Smooth muscle cell of the brain vasculature (primary cell): ENCODE data around the gene INMT.
"Not testable (repeated sequence)": the region's sequence is repeated elsewhere in the genome, so short reads cannot be mapped to it uniquely, and the experiment has no call there.

Experiments
- DNase-seq: peaks from one replicate; pipeline ENCODE4 v3.0.0-alpha.2; 2012; ENCODE audit warnings: low read depth, low spot score

Gene INMT

GRCh38 chr7:30751696-30752273, at the start of gene INMT:
INMT (plus strand) TSS chr7:30752135; CDS start chr7:30752151, 16 bp downstream.
- no peak for DNase-seq

DNA sequence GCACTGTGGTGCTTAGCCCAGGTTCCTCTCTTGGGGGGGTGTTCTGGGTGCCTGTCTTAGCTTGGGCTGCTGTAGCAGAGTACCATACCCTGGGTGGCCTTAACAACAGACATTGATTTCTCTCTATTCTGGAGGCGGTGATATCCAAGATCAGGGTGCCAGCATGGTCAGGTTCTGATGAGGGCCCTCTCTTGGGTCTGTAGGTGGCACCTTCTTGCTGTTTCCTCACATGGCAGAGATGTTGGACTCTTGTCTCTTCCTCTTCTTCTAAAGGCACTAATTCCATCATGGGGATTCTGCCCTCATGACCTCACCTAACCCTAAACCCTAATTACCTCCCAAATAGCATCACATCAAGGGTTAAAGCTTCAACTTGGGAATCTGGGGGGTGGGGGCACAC, 49.7 kb upstream of the INMT start:
- DNase-seq = no peak

DNA sequence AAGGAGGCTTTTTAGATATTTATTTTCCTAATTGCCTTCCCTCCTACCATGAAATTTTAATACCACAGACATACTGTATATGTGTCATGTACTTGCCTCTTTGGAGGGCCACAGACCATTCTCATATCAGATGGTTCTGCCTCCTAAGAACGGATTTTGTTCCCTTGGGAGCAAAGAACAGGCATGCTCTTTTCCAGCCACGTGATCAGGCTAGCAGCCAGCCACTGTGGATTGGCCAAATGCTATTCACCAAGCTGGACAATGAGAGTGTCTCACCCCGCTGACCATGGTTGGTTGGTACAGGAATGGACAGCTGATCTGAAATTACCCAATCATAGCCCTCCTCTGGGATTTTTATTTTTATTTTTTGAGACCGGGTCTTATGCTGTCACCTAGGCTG, 48.2 kb upstream of the INMT start:
- DNase-seq = no peak

- DNase-seq = no peak
These were observed 46.9 kb upstream of the INMT start for GRCh38 chr7:30705008-30705407.

DNA sequence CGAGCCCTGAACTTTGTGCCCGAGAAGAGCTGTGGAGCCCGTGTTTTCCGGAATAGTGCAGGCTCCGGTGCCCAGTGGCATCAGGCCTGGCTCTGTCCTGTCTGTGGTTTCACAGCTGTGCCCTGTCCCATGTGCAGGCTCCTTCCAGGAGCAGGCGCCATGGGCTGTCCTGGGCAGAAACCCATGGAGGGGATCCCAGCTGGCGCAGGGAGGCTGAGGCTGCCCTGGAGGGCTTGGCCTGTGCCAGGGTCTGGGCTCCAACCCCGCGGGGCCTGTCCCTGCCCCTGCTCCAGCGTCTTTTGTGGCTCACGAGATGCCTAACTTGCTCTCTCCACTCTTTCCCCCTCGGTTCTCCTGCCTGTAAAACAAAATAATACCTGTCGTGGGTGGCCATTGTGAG, 46.3 kb upstream of the INMT start:
- no peak for DNase-seq

DNA sequence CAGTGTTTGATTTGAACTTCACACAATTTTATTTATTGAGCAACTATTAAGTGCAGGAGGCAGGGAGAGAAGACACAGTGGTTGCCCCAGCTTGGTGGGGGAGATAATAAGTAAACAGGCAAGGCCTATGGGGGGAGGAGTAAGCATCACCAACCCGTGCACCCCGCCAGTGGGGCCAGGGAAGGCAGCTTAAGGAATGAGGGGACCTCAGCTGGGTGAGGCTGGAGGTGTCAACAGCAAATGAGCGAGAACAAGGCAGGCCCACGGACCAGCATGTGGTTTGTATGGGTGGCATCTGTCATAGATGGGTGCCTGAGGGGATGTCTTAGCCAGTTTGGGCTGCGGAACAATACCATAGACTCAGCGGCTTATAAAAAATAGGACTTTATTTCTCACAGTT, 45.6 kb upstream of the INMT start:
- DNase-seq = no peak

DNA sequence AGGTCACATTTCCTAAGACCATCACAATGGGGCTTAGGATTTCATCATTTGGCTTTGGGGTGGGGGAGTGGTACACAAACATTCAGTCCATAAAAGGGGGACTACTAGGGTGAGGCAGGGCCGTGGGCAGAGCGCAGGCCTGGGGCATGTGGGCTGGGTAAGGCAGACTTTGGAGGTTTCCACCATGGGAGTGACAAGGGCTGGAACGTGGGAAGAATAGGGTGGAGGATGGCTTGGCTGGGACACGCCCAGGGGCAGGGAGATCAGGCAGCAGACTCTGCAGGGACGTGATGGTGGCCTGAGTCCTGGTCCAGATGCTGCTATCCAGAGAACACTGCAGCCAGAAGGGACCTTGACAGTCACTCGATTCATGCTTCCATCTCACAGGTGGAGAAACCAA, 45.0 kb upstream of the INMT start:
- no peak for DNase-seq

GRCh38 chr7:30707391-30708357, 44.3 kb upstream of the INMT start:
- DNase-seq = no peak

DNA sequence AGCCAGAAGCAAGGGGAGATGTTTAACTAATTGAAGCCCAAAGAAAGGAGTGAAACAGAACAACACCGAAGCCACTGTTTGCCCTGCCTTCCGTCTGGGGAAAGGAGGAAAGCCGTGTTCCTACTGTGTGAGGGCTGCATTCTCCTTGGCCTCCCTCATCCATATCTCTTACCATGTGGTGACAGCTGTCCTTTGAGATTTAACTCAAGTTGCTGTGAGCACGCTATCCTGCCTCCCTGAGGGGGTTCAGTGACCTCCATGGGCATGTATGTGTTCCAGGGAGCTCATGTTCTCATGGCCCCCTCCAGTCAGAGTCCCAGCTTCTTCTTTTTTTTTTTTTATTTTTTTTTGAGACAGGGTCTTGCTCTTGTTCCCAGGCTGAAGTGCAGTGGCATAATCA, 43.5 kb upstream of the INMT start:
- DNase-seq = no peak

- DNase-seq = no peak
These were observed 43.0 kb upstream of the INMT start for GRCh38 chr7:30708983-30709382.

DNA sequence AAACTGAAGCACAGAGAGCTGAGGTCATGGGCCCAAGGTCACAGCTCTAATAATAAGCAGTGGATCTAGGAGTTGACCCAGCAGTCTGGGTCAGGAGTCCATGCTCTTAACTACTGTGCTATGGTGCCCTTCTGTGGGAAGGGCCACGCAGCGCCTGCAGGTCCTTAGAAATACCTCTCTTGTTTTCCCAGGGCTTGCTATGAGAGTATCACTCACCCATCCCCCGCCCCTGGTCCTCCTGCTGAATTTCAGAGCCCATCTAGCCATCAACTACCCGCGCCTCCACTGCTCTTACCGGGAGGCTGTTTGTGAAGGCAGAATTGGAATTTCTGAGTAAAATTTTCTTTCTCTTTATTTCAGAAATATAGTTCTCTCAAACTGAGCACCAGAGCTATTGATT, 42.4 kb upstream of the INMT start:
- DNase-seq = no peak

- no peak for DNase-seq
These were observed 41.3 kb upstream of the INMT start for GRCh38 chr7:30710669-30711068.

- DNase-seq = no peak
These were observed 38.5 kb upstream of the INMT start for GRCh38 chr7:30713392-30713791.

DNA sequence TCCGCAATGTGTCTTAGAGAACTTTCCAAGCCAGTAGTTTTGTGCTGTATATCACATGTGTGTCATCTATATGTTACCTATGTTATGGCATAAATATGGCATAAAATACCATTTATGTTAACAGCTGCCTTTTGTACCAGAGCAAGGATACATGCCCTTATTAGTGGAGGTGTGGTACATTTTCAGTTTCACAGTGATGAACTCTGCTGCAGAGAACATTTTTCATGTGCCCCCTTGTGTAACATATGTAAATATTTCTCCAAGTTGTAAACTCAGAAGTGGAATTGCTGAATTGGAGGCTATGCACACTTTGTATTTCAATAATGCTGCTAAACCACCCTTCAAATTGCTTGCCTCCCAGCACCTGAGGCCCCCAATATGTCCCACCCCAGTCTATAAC, 37.8 kb upstream of the INMT start:
- no peak for DNase-seq

- no peak for DNase-seq
These were observed 34.8 kb upstream of the INMT start for GRCh38 chr7:30717181-30717580.

- not testable (repeated sequence) for DNase-seq
These were observed 32.5 kb upstream of the INMT start for GRCh38 chr7:30719434-30719833.

- DNase-seq = no peak
These were observed 30.7 kb upstream of the INMT start for GRCh38 chr7:30721211-30721610.

GRCh38 chr7:30722187-30722586, 29.7 kb upstream of the INMT start:
- no peak for DNase-seq

- no peak for DNase-seq
These were observed 29.3 kb upstream of the INMT start for GRCh38 chr7:30722671-30723070.

GRCh38 chr7:30723776-30724175, 28.2 kb upstream of the INMT start:
- no peak for DNase-seq

GRCh38 chr7:30726296-30727006, 25.5 kb upstream of the INMT start:
- no peak for DNase-seq
